ENCODE results near the gene PIGO. TPM values are rescaled to one million over a fixed set of nuclear protein-coding genes. Genes with fewer than 3 reads are reported as not detected.

Gene PIGO
- total RNA-seq, 1 experiment from 2014 or later = 23.4 TPM

DNA sequence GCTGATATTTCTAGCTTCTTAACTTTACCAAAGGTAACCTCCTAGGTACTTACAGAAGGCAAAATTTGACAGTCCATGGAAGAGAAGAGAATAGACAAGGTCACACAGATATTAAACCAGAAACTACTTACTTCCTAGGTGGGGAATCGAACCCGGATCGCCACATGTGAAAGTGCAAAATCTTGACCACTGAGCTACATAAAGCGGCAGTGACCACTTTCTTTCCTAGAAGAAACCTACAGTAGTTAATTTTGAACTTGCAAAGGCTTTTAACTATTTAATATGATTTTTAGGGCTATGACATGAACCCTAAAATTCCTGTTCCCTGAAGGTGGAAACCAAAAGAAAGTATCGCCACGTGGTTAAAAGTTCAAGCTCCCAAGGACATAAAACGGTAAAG lies 39.6 kb upstream of the PIGO start:
- WGBS (ENCODE audit: extremely low coverage, insufficient read length, low lambda C conversion rate) = no CpG with 5 or more reads among the region's 7 CpGs
- H4K20me1 ChIP-seq (ENCODE audit: control insufficient read depth, insufficient read depth, insufficient read length) = no peaks in the 10 kb centered on the region
- no peak overlapping the region for H3K18ac ChIP-seq (ENCODE audit: insufficient read length, low read depth, low read length)
- no peak overlapping the region for H3K14ac ChIP-seq (ENCODE audit: insufficient read depth, low read length)
- H3T11ph ChIP-seq (ENCODE audit: low read length) = no peak overlapping the region
- H4K91ac ChIP-seq (ENCODE audit: insufficient read length, low read depth, low read length) = no peak overlapping the region
- Mint-ChIP-seq H3K36me3 (ENCODE audit: insufficient read depth in 1 of 3, low read depth in 3 of 3) (peaks cover 5 to 10% (median 9%) of the 10 kb centered on the region in 3 experiments; a peak in 6 of 7 replicates), H3K9me3 (peaks cover 37 to 48% of the 10 kb centered on the region in 2 experiments), H3K4me1 (peaks cover 0 to 5% of the 10 kb centered on the region in 2 experiments; a peak in 2 of 4 replicates), H3K27me3 (ENCODE audit: low read depth) (peaks cover 7% of the 10 kb centered on the region), H3K27ac (no peak overlapping the region), H3K4me3 (no peak overlapping the region)
- no peak overlapping the region for H2BK15ac ChIP-seq (ENCODE audit: low read depth, low read length)
- H3K9me3 ChIP-seq (ENCODE audit: control insufficient read depth, low read depth, low read length) = peaks cover 6% of the 10 kb centered on the region
- no peak overlapping the region for H2BK20ac ChIP-seq (ENCODE audit: low read depth, low read length, poor library complexity, severe bottlenecking)
- H2BK12ac ChIP-seq (ENCODE audit: insufficient read length, low read depth, low read length) = no peak overlapping the region
- H2AK5ac ChIP-seq (ENCODE audit: insufficient read length, low read length) = no peak overlapping the region
- no peak overlapping the region for H3K4ac ChIP-seq (ENCODE audit: low read depth, low read length)
- no peak overlapping the region for H3K56ac ChIP-seq (ENCODE audit: insufficient read length, low read depth, low read length)
- H3K23ac ChIP-seq (ENCODE audit: insufficient read length, low read depth, low read length) = no peak overlapping the region
- H3K23me2 ChIP-seq (ENCODE audit: insufficient read length, low read depth, low read length, poor library complexity, severe bottlenecking) = no peaks in the 10 kb centered on the region
- DNase-seq = no peak
- no peaks in the 10 kb centered on the region for H3K79me2 ChIP-seq (ENCODE audit: insufficient read depth, low read length)
- no peak overlapping the region for H3K9ac ChIP-seq (ENCODE audit: extremely low read depth, insufficient read length, low read length)
- no peaks in the 10 kb centered on the region for H3K79me1 ChIP-seq (ENCODE audit: insufficient read depth, low read depth, low read length, poor library complexity, severe bottlenecking)
- no peak overlapping the region for H3K27ac ChIP-seq (ENCODE audit: insufficient read length, low read depth, low read length)
- H2BK120ac ChIP-seq (ENCODE audit: low read depth, low read length, poor library complexity, severe bottlenecking) = no peak overlapping the region
- H3K27me3 ChIP-seq (ENCODE audit: insufficient read depth, low read length) = no peaks in the 10 kb centered on the region
- H3K4me1 ChIP-seq (ENCODE audit: insufficient read depth, low read length) = no peaks in the 10 kb centered on the region
- H2BK5ac ChIP-seq (ENCODE audit: insufficient read length, low read length) = no peak overlapping the region
- TF ChIP-seq CTCF (conservative IDR thresholded peaks at IDR 0.05) = no peak
- no peak overlapping the region for H4K5ac ChIP-seq (ENCODE audit: insufficient read length, low read depth, low read length)
- no peak overlapping the region for H4K8ac ChIP-seq (replicated peaks; ENCODE audit: insufficient read length, low read depth, low read length)
- H3K4me2 ChIP-seq (ENCODE audit: insufficient read depth, insufficient read length, low read length) = no peak overlapping the region
- H2AFZ ChIP-seq (ENCODE audit: low read length) = no peak overlapping the region

Measured in H9 (cell line).